8988T (cell line): ENCODE data around the gene HACD4.

Source experiments
- DNase-seq: peaks from one replicate; pipeline ENCODE4 v3.0.0; 2011

Gene HACD4

GRCh38 chr9:20962536-20963225, 68.8 kb downstream of the HACD4 start:
- DNase-seq, result no peak

GRCh38 chr9:20950707-20951106, 80.7 kb downstream of the HACD4 start:
- no peak for DNase-seq
